ENCODE measurements around the gene ZNF585A. TPM values are rescaled to one million over a fixed set of nuclear protein-coding genes. Genes with fewer than 3 reads are reported as not detected.
A peak's percentile ranks its signal among the peaks of the same experiment; 100 is the strongest.

The ZNF585A gene
- total and polyA plus RNA-seq, 2 donors from 2014 or later: 10.2 to 25.8 TPM

GRCh38 chr19:37218592-37218935, 46.1 kb upstream of the ZNF585A start:
- no peaks in the 10 kb centered on the region for H3K36me3 ChIP-seq (ENCODE audit: control insufficient read depth in 2 of 3, insufficient read depth in 3 of 3, low read length in 3 of 3)
- H3K27me3 ChIP-seq (ENCODE audit: control insufficient read depth, insufficient read depth, low read length): no peaks in the 10 kb centered on the region
- H3K9ac ChIP-seq (ENCODE audit: low read length in 3 of 3): peak overlapping the region; percentile 88 to 99 (median 88)
- TF ChIP-seq CTCF (IDR thresholded peaks at IDR 0.05; ENCODE audit: borderline replicate concordance, extremely low read depth, insufficient read depth): no peak
- H3K27ac ChIP-seq (ENCODE audit: low read depth in 2 of 2, low read length in 2 of 2): peak overlapping the region; percentile 97 to 98
- FAIRE-seq (no peak), DNase-seq (peak in 1 of 5 donors; percentile 25)
- H3K4me1 ChIP-seq (ENCODE audit: control insufficient read depth in 2 of 3, insufficient read depth in 2 of 3, low read depth in 1 of 3, low read length in 3 of 3): peaks cover 0 to 7% (median 0%) of the 10 kb centered on the region in 3 donors
- intact Hi-C loops (cut with DNase I): no loop called here
- H3K9me3 ChIP-seq (ENCODE audit: control insufficient read depth in 2 of 3, insufficient read depth in 1 of 3, low read length in 3 of 3): no peaks in the 10 kb centered on the region
- peak overlapping the region; percentile 91 to 98 (median 95) for H3K4me3 ChIP-seq (ENCODE audit: low read length in 3 of 3)

- H3K4me1 ChIP-seq (ENCODE audit: control insufficient read depth in 2 of 3, insufficient read depth in 2 of 3, low read depth in 1 of 3, low read length in 3 of 3): peaks cover 0 to 7% (median 0%) of the 10 kb centered on the region in 3 donors
- intact Hi-C loops (cut with DNase I): no loop called here
- FAIRE-seq: no peak
- peak within 1 kb of the TSS; percentile 91 to 98 (median 95) for H3K4me3 ChIP-seq (ENCODE audit: low read length in 3 of 3)
- peak; percentile 94 to 97 (median 96) for DNase-seq
- peak within 1 kb of the TSS; percentile 88 to 99 (median 88) for H3K9ac ChIP-seq (ENCODE audit: low read length in 3 of 3)
- peak within 1 kb of the TSS; percentile 97 to 98 for H3K27ac ChIP-seq (ENCODE audit: low read depth in 2 of 2, low read length in 2 of 2)
- no peak for TF ChIP-seq CTCF (IDR thresholded peaks at IDR 0.05; ENCODE audit: borderline replicate concordance, extremely low read depth, insufficient read depth)
- no peaks in the 10 kb centered on the region for H3K36me3 ChIP-seq (ENCODE audit: control insufficient read depth in 2 of 3, insufficient read depth in 3 of 3, low read length in 3 of 3)
- no peaks in the 10 kb centered on the region for H3K9me3 ChIP-seq (ENCODE audit: control insufficient read depth in 2 of 3, insufficient read depth in 1 of 3, low read length in 3 of 3)
- H3K27me3 ChIP-seq (ENCODE audit: control insufficient read depth, insufficient read depth, low read length): no peaks in the 10 kb centered on the region
These were observed 45.5 kb upstream of the ZNF585A start, which contains the start of gene ZNF383 for GRCh38 chr19:37217775-37218591. ZNF383 (plus strand) TSS chr19:37218214; CDS start chr19:37230454, 12,240 bp downstream.

GRCh38 chr19:37217480-37217774, 44.9 kb upstream of the ZNF585A start:
- Histone ChIP-seq H3K27me3 (ENCODE audit: control insufficient read depth, insufficient read depth, low read length) (no peaks in the 10 kb centered on the region), H3K4me1 (ENCODE audit: control insufficient read depth in 2 of 3, insufficient read depth in 2 of 3, low read depth in 1 of 3, low read length in 3 of 3) (peaks cover 0 to 7% (median 0%) of the 10 kb centered on the region in 3 donors), H3K36me3 (ENCODE audit: control insufficient read depth in 2 of 3, insufficient read depth in 3 of 3, low read length in 3 of 3) (no peaks in the 10 kb centered on the region), H3K4me3 (ENCODE audit: low read length in 3 of 3) (peak overlapping the region; percentile 91 to 98 (median 95)), H3K9ac (ENCODE audit: low read length in 3 of 3) (peak overlapping the region; percentile 88 to 99 (median 88)), H3K9me3 (ENCODE audit: control insufficient read depth in 2 of 3, insufficient read depth in 1 of 3, low read length in 3 of 3) (no peaks in the 10 kb centered on the region), H3K27ac (ENCODE audit: low read depth in 2 of 2, low read length in 2 of 2) (peak overlapping the region; percentile 97 to 98)
- TF ChIP-seq CTCF (IDR thresholded peaks at IDR 0.05; ENCODE audit: borderline replicate concordance, extremely low read depth, insufficient read depth): no peak
- intact Hi-C loops (cut with DNase I): no loop called here
- DNase-seq (no peak), FAIRE-seq (no peak)

Data from kidney (tissue), 14 donors.